ENCODE data around the gene SPI1. TPM values are rescaled to one million over a fixed set of nuclear protein-coding genes. Genes with fewer than 3 reads are reported as not detected.
A peak's percentile ranks its signal among the peaks of the same experiment; 100 is the strongest.
"Not testable (repeated sequence)": the region's sequence is repeated elsewhere in the genome, so short reads cannot be mapped to it uniquely, and the experiment has no call there.

Gene SPI1
- total and polyA plus RNA-seq, 9 donors, result 3.6 to 8.2 (median 5.9) TPM

- H3K27ac ChIP-seq (ENCODE audit: low read length), result no peak overlapping the region
- WGBS (ENCODE audit: insufficient coverage), result 69% methylated on average over 11 of the region's 15 CpGs
- peaks cover 62% of the 10 kb centered on the region for H3K36me3 ChIP-seq (ENCODE audit: control insufficient read depth, insufficient read depth, low read length)
- no peak overlapping the region for H3K4me3 ChIP-seq (ENCODE audit: low read length)
- no peaks in the 10 kb centered on the region for H3K27me3 ChIP-seq (ENCODE audit: control insufficient read depth, insufficient read depth, low read length)
- H3K9me3 ChIP-seq (replicated peaks; ENCODE audit: control insufficient read depth, low read depth, low read length), result no peaks in the 10 kb centered on the region
- H3K4me1 ChIP-seq (ENCODE audit: control insufficient read depth, insufficient read depth, low read length), result peaks cover 18% of the 10 kb centered on the region
- no peak for DNase-seq
These were observed 52.9 kb downstream of the SPI1 start for GRCh38 chr11:47325271-47326041.

- H3K27me3 ChIP-seq (ENCODE audit: control insufficient read depth, insufficient read depth, low read length), result no peaks in the 10 kb centered on the region
- peaks cover 9% of the 10 kb centered on the region for H3K4me1 ChIP-seq (ENCODE audit: control insufficient read depth, insufficient read depth, low read length)
- no peaks in the 10 kb centered on the region for H3K9me3 ChIP-seq (replicated peaks; ENCODE audit: control insufficient read depth, low read depth, low read length)
- peaks cover 60% of the 10 kb centered on the region for H3K36me3 ChIP-seq (ENCODE audit: control insufficient read depth, insufficient read depth, low read length)
- H3K27ac ChIP-seq (ENCODE audit: low read length), result no peak overlapping the region
- WGBS (ENCODE audit: insufficient coverage), result 78% methylated on average over 8 of the region's 12 CpGs
- DNase-seq, result no peak
- no peak overlapping the region for H3K4me3 ChIP-seq (ENCODE audit: low read length)
These were observed 53.8 kb downstream of the SPI1 start for GRCh38 chr11:47324520-47324919.

- H3K9me3 ChIP-seq (replicated peaks; ENCODE audit: control insufficient read depth, low read depth, low read length), result no peaks in the 10 kb centered on the region
- WGBS (ENCODE audit: insufficient coverage), result 100% methylated on average over 1 of the region's 2 CpGs
- H3K4me3 ChIP-seq (ENCODE audit: low read length), result no peak overlapping the region
- no peaks in the 10 kb centered on the region for H3K4me1 ChIP-seq (ENCODE audit: control insufficient read depth, insufficient read depth, low read length)
- no peak overlapping the region for H3K27ac ChIP-seq (ENCODE audit: low read length)
- H3K36me3 ChIP-seq (ENCODE audit: control insufficient read depth, insufficient read depth, low read length), result peaks cover 45% of the 10 kb centered on the region
- DNase-seq, result no peak
- no peaks in the 10 kb centered on the region for H3K27me3 ChIP-seq (ENCODE audit: control insufficient read depth, insufficient read depth, low read length)
These were observed 60.2 kb downstream of the SPI1 start for GRCh38 chr11:47318166-47318565.

- Histone ChIP-seq H3K4me3 (ENCODE audit: low read length) (no peak overlapping the region), H3K27ac (ENCODE audit: low read length) (no peak overlapping the region), H3K4me1 (ENCODE audit: control insufficient read depth, insufficient read depth, low read length) (no peaks in the 10 kb centered on the region), H3K27me3 (ENCODE audit: control insufficient read depth, insufficient read depth, low read length) (no peaks in the 10 kb centered on the region), H3K9me3 (replicated peaks; ENCODE audit: control insufficient read depth, low read depth, low read length) (no peaks in the 10 kb centered on the region), H3K36me3 (ENCODE audit: control insufficient read depth, insufficient read depth, low read length) (peaks cover 41% of the 10 kb centered on the region)
- no peak for DNase-seq
- no CpG with 5 or more reads among the region's 5 CpGs for WGBS (ENCODE audit: insufficient coverage)
These were observed 61.1 kb downstream of the SPI1 start for GRCh38 chr11:47317064-47317828.

GRCh38 chr11:47316501-47316900 is 61.8 kb downstream of the SPI1 start:
- H3K36me3 ChIP-seq (ENCODE audit: control insufficient read depth, insufficient read depth, low read length), result peaks cover 39% of the 10 kb centered on the region
- WGBS (ENCODE audit: insufficient coverage), result 100% methylated on average over 5 of the region's 8 CpGs

GRCh38 chr11:47314992-47315391 is 63.4 kb downstream of the SPI1 start:
- WGBS (ENCODE audit: insufficient coverage), result 74% methylated on average over 4 of the region's 5 CpGs
- no peaks in the 10 kb centered on the region for H3K27me3 ChIP-seq (ENCODE audit: control insufficient read depth, insufficient read depth, low read length)
- H3K4me1 ChIP-seq (ENCODE audit: control insufficient read depth, insufficient read depth, low read length), result no peaks in the 10 kb centered on the region
- H3K27ac ChIP-seq (ENCODE audit: low read length), result no peak overlapping the region
- H3K36me3 ChIP-seq (ENCODE audit: control insufficient read depth, insufficient read depth, low read length), result peaks cover 47% of the 10 kb centered on the region
- peak; percentile 23 for DNase-seq
- H3K9me3 ChIP-seq (replicated peaks; ENCODE audit: control insufficient read depth, low read depth, low read length), result no peaks in the 10 kb centered on the region
- no peak overlapping the region for H3K4me3 ChIP-seq (ENCODE audit: low read length)

More at GRCh38 chr11:47316501-47316900, 61.8 kb downstream of the SPI1 start:
- not testable (repeated sequence) for H3K27ac ChIP-seq (ENCODE audit: low read length); DNase-seq; H3K9me3 ChIP-seq (replicated peaks; ENCODE audit: control insufficient read depth, low read depth, low read length); H3K27me3 ChIP-seq (ENCODE audit: control insufficient read depth, insufficient read depth, low read length); H3K4me1 ChIP-seq (ENCODE audit: control insufficient read depth, insufficient read depth, low read length); H3K4me3 ChIP-seq (ENCODE audit: low read length)

GRCh38 chr11:47308050-47308823 is 70.1 kb downstream of the SPI1 start:
- peaks cover 65% of the 10 kb centered on the region for H3K36me3 ChIP-seq (ENCODE audit: control insufficient read depth, insufficient read depth, low read length)
- H3K27ac ChIP-seq (ENCODE audit: low read length), result no peak overlapping the region
- no peaks in the 10 kb centered on the region for H3K27me3 ChIP-seq (ENCODE audit: control insufficient read depth, insufficient read depth, low read length)
- H3K4me1 ChIP-seq (ENCODE audit: control insufficient read depth, insufficient read depth, low read length), result no peaks in the 10 kb centered on the region
- 83% methylated on average over 4 of the region's 6 CpGs for WGBS (ENCODE audit: insufficient coverage)
- DNase-seq, result no peak
- H3K4me3 ChIP-seq (ENCODE audit: low read length), result no peak overlapping the region
- no peaks in the 10 kb centered on the region for H3K9me3 ChIP-seq (replicated peaks; ENCODE audit: control insufficient read depth, low read depth, low read length)

GRCh38 chr11:47306484-47306844 is 71.9 kb downstream of the SPI1 start:
- Histone ChIP-seq H3K4me1 (ENCODE audit: control insufficient read depth, insufficient read depth, low read length) (no peaks in the 10 kb centered on the region), H3K36me3 (ENCODE audit: control insufficient read depth, insufficient read depth, low read length) (peaks cover 59% of the 10 kb centered on the region), H3K27ac (ENCODE audit: low read length) (no peak overlapping the region), H3K4me3 (ENCODE audit: low read length) (no peak overlapping the region), H3K27me3 (ENCODE audit: control insufficient read depth, insufficient read depth, low read length) (no peaks in the 10 kb centered on the region), H3K9me3 (replicated peaks; ENCODE audit: control insufficient read depth, low read depth, low read length) (peaks cover 4% of the 10 kb centered on the region)
- no CpG with 5 or more reads among the region's 1 CpG for WGBS (ENCODE audit: insufficient coverage)
- no peak for DNase-seq

DNA sequence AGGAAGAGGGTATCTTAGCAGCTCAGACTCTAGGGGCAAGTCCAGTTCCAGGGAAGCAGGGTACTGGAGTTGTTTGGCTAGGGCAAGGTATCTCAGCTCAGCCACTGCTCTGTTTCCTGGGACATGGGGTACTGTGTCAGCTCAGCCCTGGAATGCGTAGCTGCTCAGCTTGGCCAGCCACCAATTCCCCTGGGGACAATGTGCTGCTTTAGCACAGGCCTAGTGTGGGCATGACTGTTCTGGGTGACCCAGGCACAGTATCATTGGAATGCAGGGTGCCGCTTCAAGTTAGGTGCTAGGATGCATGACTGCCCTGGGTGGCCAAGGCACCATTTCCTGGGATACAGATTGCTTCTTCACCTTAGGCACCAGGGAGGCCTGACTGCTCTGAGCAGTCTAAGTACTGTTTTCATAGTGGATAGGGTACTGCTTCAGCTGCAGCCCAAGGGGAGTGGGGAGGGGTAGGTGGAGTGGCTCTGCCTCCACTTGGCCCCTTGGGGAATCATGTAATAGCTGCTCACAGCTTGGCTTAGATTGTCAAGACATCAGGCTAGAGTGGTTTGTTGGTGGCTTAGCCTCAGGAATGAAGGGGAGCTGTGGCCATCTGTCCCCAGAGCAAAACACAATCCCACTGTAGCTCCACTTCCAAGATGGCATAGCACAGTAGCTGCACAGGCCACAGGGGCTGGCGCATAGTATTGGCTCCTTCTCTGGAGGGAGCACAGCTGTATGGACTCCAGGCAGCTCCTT is 72.4 kb downstream of the SPI1 start:
- Histone ChIP-seq H3K27me3 (ENCODE audit: control insufficient read depth, insufficient read depth, low read length) (no peaks in the 10 kb centered on the region), H3K36me3 (ENCODE audit: control insufficient read depth, insufficient read depth, low read length) (peaks cover 54% of the 10 kb centered on the region), H3K27ac (ENCODE audit: low read length) (no peak overlapping the region), H3K4me1 (ENCODE audit: control insufficient read depth, insufficient read depth, low read length) (no peaks in the 10 kb centered on the region), H3K4me3 (ENCODE audit: low read length) (no peak overlapping the region), H3K9me3 (replicated peaks; ENCODE audit: control insufficient read depth, low read depth, low read length) (peaks cover 4% of the 10 kb centered on the region)
- WGBS (ENCODE audit: insufficient coverage), result 87% methylated on average over 3 of the region's 3 CpGs
- DNase-seq, result no peak
